Heart left ventricle (tissue), 16 donors: ENCODE data around the gene TLCD1. TPM values are rescaled to one million over a fixed set of nuclear protein-coding genes. Genes with fewer than 3 reads are reported as not detected.

ENCODE experiments used
- ATAC-seq, 4 donors: fragments of 200-7000 bp; cut with Tn5 transposase; one replicate each; pipeline ENCODE4 v1.9.1; 2020 to 2022; ENCODE audit warnings: moderate library complexity in 4 of 4, mild to moderate bottlenecking in 3 of 4, moderate number of reproducible peaks in 1 of 4
- DNase-seq, 5 donors: peaks; one replicate each; pipeline ENCODE4 v3.0.0-alpha.2; 2020
- H3K27ac ChIP-seq, 12 donors: fragments of 200-600 bp; sonication (generic) in 4 of 12; one replicate each; pipeline versions ENCODE4 v1.5.0 to v1.8.0; 2016 to 2022; ENCODE audit warnings: mild to moderate bottlenecking in 2 of 12
- H3K27me3 ChIP-seq, 9 donors: fragments of 200-600 bp; sonication (generic) in 2 of 9; one replicate each; pipeline versions ENCODE4 v1.5.1 to v1.8.0; 2016 to 2022; ENCODE audit warnings: mild to moderate bottlenecking in 3 of 9
- H3K36me3 ChIP-seq, 9 donors: fragments of 200-600 bp; sonication (generic) in 2 of 9; one replicate each; pipeline versions ENCODE4 v1.5.0 to v1.8.0; 2018 to 2022; ENCODE audit warnings: mild to moderate bottlenecking in 2 of 9
- H3K4me1 ChIP-seq, 12 donors: fragments of 200-600 bp; sonication (generic) in 4 of 12; one replicate each; pipeline versions ENCODE4 v1.5.0 to v1.8.0; 2016 to 2022; ENCODE audit warnings: mild to moderate bottlenecking in 3 of 12
- H3K4me3 ChIP-seq, 12 donors: fragments of 200-600 bp; sonication (generic) in 4 of 12; one replicate each; pipeline versions ENCODE4 v1.5.0 to v1.8.0; 2017 to 2022; ENCODE audit warnings: mild to moderate bottlenecking in 9 of 12, moderate library complexity in 4 of 12
- H3K9me3 ChIP-seq, 12 donors: fragments of 200-600 bp; sonication (generic) in 4 of 12; one replicate each; pipeline versions ENCODE4 v1.5.0 to v1.8.0; 2016 to 2022; ENCODE audit warnings: mild to moderate bottlenecking in 1 of 12
- POLR2A ChIP-seq, 2 donors: fragments of 450-650 bp; IDR thresholded peaks; one replicate each; pipeline ENCODE4 v1.6.1; 2017; ENCODE audit warnings: antibody characterized with exemption in 2 of 2, mild to moderate bottlenecking in 2 of 2, moderate library complexity in 2 of 2
- WGBS, 4 donors: extraction: QIAGEN DNeasy Blood & Tissue Kit in 2 of 4; methylation state at CpG; one replicate each; pipeline versions ENCODE4 v1.1.5 to v1.1.7; 2013 to 2018; 5-methylcytosine and 5-hydroxymethylcytosine counted together
- intact Hi-C, 10 donors: fragments of 100-400 bp; cut with DNase I; formaldehyde crosslinking; loops; one replicate each; pipeline versions ENCODE4 v1.11.1 to v1.14.2; 2022
- polyA plus RNA-seq, 2 donors: library from polyadenylated mRNA; stranded (reverse); fragments of 200-250 nt; gene quantifications; one replicate each; pipeline ENCODE4 v1.2.3, GENCODE V29; 2013
- total RNA-seq, 9 donors: library from RNA; depleted of rRNA in 2 of 9; stranded (reverse); fragments of >200 nt in 2 of 9; fragmentation: NEBNext Ultra II Directional in 3 of 9; extraction: Animal tissue kit (Norgen Biotek cat#: 25700) in 3 of 9; gene quantifications; one replicate each; pipeline versions ENCODE4 v1.1.0 to v1.2.4, GENCODE V29; 2016 to 2023
- TF ChIP-seq, protein P1 (sequence below), 12 donors: fragments of 200-600 bp; sonication (generic) in 4 of 12; IDR thresholded peaks; one replicate each; pipeline versions ENCODE4 v1.5.0 to v1.8.0; 2018 to 2022; ENCODE audit warnings: antibody characterized with exemption in 12 of 12, mild to moderate bottlenecking in 5 of 12
- donor health status: ischemic (EF 13 %, LVEDD 7.1; RV severe dilation, severe dysfunction).
- donor health status: healthy with polysubstance abuse.
- donor health status: DM: no; HTN: yes; CAD: no.
- donor health status: DM: no; HTN: no; CAD: no.
- donor health status: ischemic (EF 25% LVEDD 6.9; RV normal size, moderate dysfunction).
- donor health status: ischemic (EF 25% LVEDD 5.7; RV mildly dilated, moderate dysfunction).
- donor health status: healthy.
- donor health status: DM: yes; HTN: yes; CAD: no.
- donor health status: ischemic (EF 35%, LVEDD 5.7; RV mildly dilated, moderate dysfunction).
- donor health status: nonischemic (EF 11% LVEDD 7.7; RV severe dilation, severe dysfunction).
- donor health status: DM: yes; HTN: yes; CAD: no.
- donor health status: PGD.
- donor health status: ischemic (EF 29% LVEDD 5.4; RV normal size, mild dysfunction).
- donor health status: nonischemic (EF 23%, LVEDD 6.1; RV moderate dilation, normal function).

Gene TLCD1
- total and polyA plus RNA-seq, 11 donors: 0.52 to 11.7 (median 1.8) TPM

DNA sequence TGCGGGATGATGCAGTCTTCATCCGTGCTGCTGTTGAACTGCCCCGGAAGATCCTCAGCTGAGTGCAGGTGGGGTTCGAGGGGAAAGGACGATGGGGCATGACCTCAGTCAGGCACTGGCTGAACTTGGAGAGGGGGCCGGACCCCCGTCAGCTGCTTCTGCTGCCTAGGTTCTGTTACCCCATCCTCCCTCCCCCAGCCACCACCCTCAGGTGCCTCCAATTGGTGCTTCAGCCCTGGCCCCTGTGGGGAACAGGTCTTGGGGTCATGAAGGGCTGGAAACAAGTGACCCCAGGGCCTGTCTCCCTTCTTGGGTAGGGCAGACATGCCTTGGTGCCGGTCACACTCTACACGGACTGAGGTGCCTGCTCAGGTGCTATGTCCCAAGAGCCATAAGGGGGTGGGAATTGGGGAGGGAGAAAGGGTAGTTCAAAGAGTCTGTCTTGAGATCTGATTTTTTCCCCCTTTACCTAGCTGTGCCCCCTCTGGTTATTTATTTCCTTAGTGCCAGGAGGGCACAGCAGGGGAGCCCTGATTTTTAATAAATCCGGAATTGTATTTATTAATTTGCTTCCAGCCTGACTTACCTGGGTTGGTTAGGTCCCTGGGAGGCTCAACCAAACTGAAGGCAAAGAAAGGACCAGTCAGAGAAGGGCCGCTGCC, 23.6 kb upstream of the TLCD1 start:
- Histone ChIP-seq H3K36me3 (peaks cover 0 to 20% (median 4%) of the 10 kb centered on the region in 9 donors), H3K4me3 (no peak overlapping the region), H3K9me3 (no peaks in the 10 kb centered on the region), H3K4me1 (peaks cover 0 to 40% (median 25%) of the 10 kb centered on the region in 12 donors), H3K27ac (peak overlapping the region in 1 of 12 donors; percentile 4), H3K27me3 (no peaks in the 10 kb centered on the region)
- WGBS, 4 donors: 43 to 65% (median 59%) methylated on average over 9 to 11 of the region's 11 CpGs
- TF ChIP-seq, protein P1, sequence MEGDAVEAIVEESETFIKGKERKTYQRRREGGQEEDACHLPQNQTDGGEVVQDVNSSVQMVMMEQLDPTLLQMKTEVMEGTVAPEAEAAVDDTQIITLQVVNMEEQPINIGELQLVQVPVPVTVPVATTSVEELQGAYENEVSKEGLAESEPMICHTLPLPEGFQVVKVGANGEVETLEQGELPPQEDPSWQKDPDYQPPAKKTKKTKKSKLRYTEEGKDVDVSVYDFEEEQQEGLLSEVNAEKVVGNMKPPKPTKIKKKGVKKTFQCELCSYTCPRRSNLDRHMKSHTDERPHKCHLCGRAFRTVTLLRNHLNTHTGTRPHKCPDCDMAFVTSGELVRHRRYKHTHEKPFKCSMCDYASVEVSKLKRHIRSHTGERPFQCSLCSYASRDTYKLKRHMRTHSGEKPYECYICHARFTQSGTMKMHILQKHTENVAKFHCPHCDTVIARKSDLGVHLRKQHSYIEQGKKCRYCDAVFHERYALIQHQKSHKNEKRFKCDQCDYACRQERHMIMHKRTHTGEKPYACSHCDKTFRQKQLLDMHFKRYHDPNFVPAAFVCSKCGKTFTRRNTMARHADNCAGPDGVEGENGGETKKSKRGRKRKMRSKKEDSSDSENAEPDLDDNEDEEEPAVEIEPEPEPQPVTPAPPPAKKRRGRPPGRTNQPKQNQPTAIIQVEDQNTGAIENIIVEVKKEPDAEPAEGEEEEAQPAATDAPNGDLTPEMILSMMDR (IDR thresholded peaks at IDR 0.05): no peak
- no peak for TF ChIP-seq POLR2A (IDR thresholded peaks at IDR 0.05)
- no peak for ATAC-seq
- intact Hi-C loops: loop anchor here in 8 of 10 donors (1.0 to 2.0 kb wide), 4 partner anchors 21 to 23 kb away; partner anchors contain the start of genes TLCD1 (in 5 of the 8) and NEK8 (in 2 of the 8)
- no peak for DNase-seq

DNA sequence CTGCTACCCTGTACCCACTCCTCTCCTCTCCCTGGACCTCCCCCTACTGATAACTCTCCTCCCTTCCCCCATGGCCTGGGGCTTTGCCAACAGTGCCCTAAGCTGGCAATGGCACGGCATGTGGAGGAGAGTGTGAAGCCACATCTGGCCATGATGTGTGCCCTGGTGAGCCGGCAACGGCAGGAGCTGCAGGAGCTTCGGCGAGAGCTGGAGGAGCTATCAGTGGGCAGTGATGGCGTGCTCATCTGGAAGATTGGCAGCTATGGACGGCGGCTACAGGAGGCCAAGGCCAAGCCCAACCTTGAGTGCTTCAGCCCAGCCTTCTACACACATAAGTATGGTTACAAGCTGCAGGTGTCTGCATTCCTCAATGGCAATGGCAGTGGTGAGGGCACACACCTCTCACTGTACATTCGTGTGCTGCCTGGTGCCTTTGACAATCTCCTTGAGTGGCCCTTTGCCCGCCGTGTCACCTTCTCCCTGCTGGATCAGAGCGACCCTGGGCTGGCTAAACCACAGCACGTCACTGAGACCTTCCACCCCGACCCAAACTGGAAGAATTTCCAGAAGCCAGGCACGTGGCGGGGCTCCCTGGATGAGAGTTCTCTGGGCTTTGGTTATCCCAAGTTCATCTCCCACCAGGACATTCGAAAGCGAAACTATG, 23.0 kb upstream of the TLCD1 start:
- Histone ChIP-seq H3K27ac (no peak overlapping the region), H3K27me3 (no peaks in the 10 kb centered on the region), H3K4me3 (no peak overlapping the region), H3K4me1 (peaks cover 0 to 47% (median 31%) of the 10 kb centered on the region in 12 donors), H3K9me3 (no peaks in the 10 kb centered on the region), H3K36me3 (peaks cover 0 to 20% (median 4%) of the 10 kb centered on the region in 9 donors)
- DNase-seq: no peak
- TF ChIP-seq, protein P1 (IDR thresholded peaks at IDR 0.05): no peak
- TF ChIP-seq POLR2A (IDR thresholded peaks at IDR 0.05): no peak
- intact Hi-C loops: loop anchor here in 1 of 10 donors (2.0 kb wide), 1 partner anchor 20 kb away; the partner anchor contains the start of gene NEK8
- WGBS, 4 donors: 73 to 82% (median 75%) methylated on average over 11 to 18 of the region's 18 CpGs
- ATAC-seq: no peak

DNA sequence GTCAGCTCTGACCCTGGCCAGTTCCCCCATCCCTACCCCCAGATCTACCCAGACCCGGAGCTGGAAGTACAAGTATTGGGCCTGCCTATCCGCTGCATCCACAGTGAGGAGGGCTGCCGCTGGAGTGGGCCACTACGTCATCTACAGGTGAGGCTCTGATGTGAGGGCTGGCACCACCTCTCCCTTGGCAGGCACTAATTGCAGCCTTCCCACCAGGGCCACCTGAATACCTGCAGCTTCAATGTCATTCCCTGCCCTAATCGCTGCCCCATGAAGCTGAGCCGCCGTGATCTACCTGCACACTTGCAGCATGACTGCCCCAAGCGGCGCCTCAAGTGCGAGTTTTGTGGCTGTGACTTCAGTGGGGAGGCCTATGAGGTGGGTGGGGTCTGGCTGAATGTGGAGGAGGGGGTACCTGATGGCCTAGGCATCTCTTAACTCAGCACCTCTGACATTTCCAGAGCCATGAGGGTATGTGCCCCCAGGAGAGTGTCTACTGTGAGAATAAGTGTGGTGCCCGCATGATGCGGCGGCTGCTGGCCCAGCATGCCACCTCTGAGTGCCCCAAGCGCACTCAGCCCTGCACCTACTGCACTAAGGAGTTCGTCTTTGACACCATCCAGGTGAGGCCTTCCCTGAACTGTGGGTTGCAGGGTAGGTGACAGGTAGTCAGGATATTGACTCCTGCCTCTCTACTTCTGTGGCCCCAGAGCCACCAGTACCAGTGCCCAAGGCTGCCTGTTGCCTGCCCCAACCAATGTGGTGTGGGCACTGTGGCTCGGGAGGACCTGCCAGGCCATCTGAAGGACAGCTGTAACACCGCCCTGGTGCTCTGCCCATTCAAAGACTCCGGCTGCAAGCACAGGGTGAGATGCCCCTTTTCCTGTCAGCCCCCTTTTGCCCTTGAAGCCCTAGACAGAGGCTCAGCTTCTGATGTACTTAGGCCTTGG, 22.0 kb upstream of the TLCD1 start:
- Histone ChIP-seq H3K27ac (no peak overlapping the region), H3K27me3 (no peaks in the 10 kb centered on the region), H3K4me1 (peaks cover 0 to 53% (median 36%) of the 10 kb centered on the region in 12 donors), H3K36me3 (peaks cover 0 to 20% (median 4%) of the 10 kb centered on the region in 9 donors), H3K9me3 (no peaks in the 10 kb centered on the region), H3K4me3 (no peak overlapping the region)
- DNase-seq (no peak), ATAC-seq (no peak)
- intact Hi-C loops: loop anchor here in 1 of 10 donors (2.0 kb wide), 1 partner anchor 19 kb away; the partner anchor contains the start of gene NEK8
- 93 to 96% (median 94%) methylated on average over 18 of the region's 18 CpGs for WGBS, 4 donors
- TF ChIP-seq, protein P1 (IDR thresholded peaks at IDR 0.05): no peak
- no peak for TF ChIP-seq POLR2A (IDR thresholded peaks at IDR 0.05)
